Measurements from ENCODE around the gene CALHM6. TPM values are rescaled to one million over a fixed set of nuclear protein-coding genes. Genes with fewer than 3 reads are reported as not detected.

The CALHM6 gene
- total and polyA plus RNA-seq, 2 of the 8 experiments (the other 6 are each of a cell fraction or from before 2014, with no cell fraction given) = 0.93 to 1.8 TPM

DNA sequence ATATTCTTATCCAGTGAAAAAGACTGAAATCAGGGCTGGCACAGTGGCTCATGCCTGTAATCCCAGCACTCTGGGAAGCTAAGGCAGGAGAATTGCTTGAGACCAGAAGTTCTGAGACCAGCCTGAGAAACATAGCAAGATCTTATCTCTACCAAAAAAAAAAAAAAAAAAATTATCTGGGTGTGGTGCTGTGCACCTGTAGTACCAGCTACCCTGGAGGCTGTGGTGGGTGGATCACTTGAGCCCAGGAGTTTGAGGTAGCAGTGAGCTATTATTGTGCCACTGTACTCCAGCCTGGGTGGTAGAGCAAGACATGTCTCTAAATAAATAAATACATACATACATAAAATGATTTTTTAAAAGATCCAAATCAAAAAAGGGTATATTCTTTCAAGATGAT is 6.3 kb downstream of the CALHM6 start (continued):
- TF ChIP-seq SIN3A (conservative IDR thresholded peaks at IDR 0.05 in 1 of 2, IDR thresholded peaks at IDR 0.05 in 1 of 2; ENCODE audit: low read depth in 1 of 2, low read length in 2 of 2) (no peak), TAF7 (optimal IDR thresholded peaks at IDR 0.05; ENCODE audit: borderline replicate concordance, low read depth, low read length) (no peak), HDAC6 (IDR thresholded peaks at IDR 0.05; ENCODE audit: low read depth, low read length) (no peak), ASH2L (IDR thresholded peaks at IDR 0.05; ENCODE audit: low read length) (no peak), CBX5 (IDR thresholded peaks at IDR 0.05; ENCODE audit: low read depth, low read length) (no peak), CREB1 (IDR thresholded peaks at IDR 0.05) (no peak), ATF3 (IDR thresholded peaks at IDR 0.05; ENCODE audit: insufficient read depth, low read depth, low read length) (no peak)

Data from H1 (cell line).